ENCODE data around the gene AP5S1.
"Not testable (repeated sequence)": the region's sequence is repeated elsewhere in the genome, so short reads cannot be mapped to it uniquely, and the experiment has no call there.

AP5S1 gene

GRCh38 chr20:3820901-3821727, 767 bp downstream of the AP5S1 start:
- TF ChIP-seq CTCF (conservative IDR thresholded peaks at IDR 0.05; ENCODE audit: low read length) = no peak
- peak overlapping the region; percentile 91 for H3K4me3 ChIP-seq (ENCODE audit: low read length)
- no peak for DNase-seq (ENCODE audit: low read depth)

- no peak overlapping the region for H3K4me3 ChIP-seq (ENCODE audit: low read length)
Measured at GRCh38 chr20:3821996-3822395, 1.6 kb downstream of the AP5S1 start.

GRCh38 chr20:3823881-3824280, 3.5 kb downstream of the AP5S1 start:
- H3K4me3 ChIP-seq (ENCODE audit: low read length) = no peak overlapping the region
- no peak for TF ChIP-seq CTCF (conservative IDR thresholded peaks at IDR 0.05; ENCODE audit: low read length)
- DNase-seq (ENCODE audit: low read depth) = no peak

More at GRCh38 chr20:3821996-3822395, 1.6 kb downstream of the AP5S1 start:
- no peak for DNase-seq (ENCODE audit: low read depth)
- TF ChIP-seq CTCF (conservative IDR thresholded peaks at IDR 0.05; ENCODE audit: low read length) = no peak

- DNase-seq (ENCODE audit: low read depth) = no peak
- H3K4me3 ChIP-seq (ENCODE audit: low read length) = no peak overlapping the region
- TF ChIP-seq CTCF (conservative IDR thresholded peaks at IDR 0.05; ENCODE audit: low read length) = no peak
Measured at GRCh38 chr20:3825526-3825925, 5.2 kb downstream of the AP5S1 start.

- no peak for TF ChIP-seq CTCF (conservative IDR thresholded peaks at IDR 0.05; ENCODE audit: low read length)
- no peak for DNase-seq (ENCODE audit: low read depth)
- no peak overlapping the region for H3K4me3 ChIP-seq (ENCODE audit: low read length)
Measured at GRCh38 chr20:3826420-3826819, 6.1 kb downstream of the AP5S1 start.

- peak; percentile 73 for DNase-seq (ENCODE audit: low read depth)
- no peak overlapping the region for H3K4me3 ChIP-seq (ENCODE audit: low read length)
- no peak for TF ChIP-seq CTCF (conservative IDR thresholded peaks at IDR 0.05; ENCODE audit: low read length)
Measured at GRCh38 chr20:3828798-3829197, 8.5 kb downstream of the AP5S1 start.

GRCh38 chr20:3829891-3830290, 9.5 kb downstream of the AP5S1 start:
- DNase-seq (ENCODE audit: low read depth); H3K4me3 ChIP-seq (ENCODE audit: low read length): not testable (repeated sequence)

Measured in AG10803 (cell line).